ENCODE results near the gene ANKRD6. TPM values are rescaled to one million over a fixed set of nuclear protein-coding genes. Genes with fewer than 3 reads are reported as not detected.
"Not testable (repeated sequence)": the region's sequence is repeated elsewhere in the genome, so short reads cannot be mapped to it uniquely, and the experiment has no call there.

ANKRD6 gene
- total RNA-seq, 1 donor from 2014 or later = 70.9 TPM

DNA sequence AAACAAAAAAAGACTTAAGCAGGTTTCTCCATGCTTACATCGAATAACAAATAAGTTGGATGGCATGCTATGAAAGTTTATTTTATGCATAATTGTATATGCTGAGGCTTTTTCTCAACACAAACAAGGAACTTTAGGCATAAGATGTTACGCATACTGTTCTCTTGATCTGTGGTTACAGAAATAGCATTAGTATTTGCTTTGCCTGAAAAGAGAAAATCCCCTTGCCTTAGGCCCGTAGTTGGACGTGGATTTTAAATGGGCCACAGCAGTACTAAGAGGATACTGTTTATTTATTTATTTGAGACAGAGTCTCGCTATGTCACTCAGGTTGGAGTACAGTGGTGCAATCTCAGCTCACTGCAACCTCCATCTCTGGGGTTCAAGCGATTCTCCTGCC is 186.6 kb downstream of the ANKRD6 start:
- H3K4me3 Mint-ChIP-seq (ENCODE audit: unreplicated experiment) = no peak overlapping the region
- no peaks in the 10 kb centered on the region for H3K4me1 Mint-ChIP-seq (ENCODE audit: unreplicated experiment)
- no peak for DNase-seq (ENCODE audit: low spot score)
- TF ChIP-seq, protein P1, sequence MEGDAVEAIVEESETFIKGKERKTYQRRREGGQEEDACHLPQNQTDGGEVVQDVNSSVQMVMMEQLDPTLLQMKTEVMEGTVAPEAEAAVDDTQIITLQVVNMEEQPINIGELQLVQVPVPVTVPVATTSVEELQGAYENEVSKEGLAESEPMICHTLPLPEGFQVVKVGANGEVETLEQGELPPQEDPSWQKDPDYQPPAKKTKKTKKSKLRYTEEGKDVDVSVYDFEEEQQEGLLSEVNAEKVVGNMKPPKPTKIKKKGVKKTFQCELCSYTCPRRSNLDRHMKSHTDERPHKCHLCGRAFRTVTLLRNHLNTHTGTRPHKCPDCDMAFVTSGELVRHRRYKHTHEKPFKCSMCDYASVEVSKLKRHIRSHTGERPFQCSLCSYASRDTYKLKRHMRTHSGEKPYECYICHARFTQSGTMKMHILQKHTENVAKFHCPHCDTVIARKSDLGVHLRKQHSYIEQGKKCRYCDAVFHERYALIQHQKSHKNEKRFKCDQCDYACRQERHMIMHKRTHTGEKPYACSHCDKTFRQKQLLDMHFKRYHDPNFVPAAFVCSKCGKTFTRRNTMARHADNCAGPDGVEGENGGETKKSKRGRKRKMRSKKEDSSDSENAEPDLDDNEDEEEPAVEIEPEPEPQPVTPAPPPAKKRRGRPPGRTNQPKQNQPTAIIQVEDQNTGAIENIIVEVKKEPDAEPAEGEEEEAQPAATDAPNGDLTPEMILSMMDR (IDR thresholded peaks at IDR 0.05; ENCODE audit: unreplicated experiment) = no peak
- peaks cover 35% of the 10 kb centered on the region for H3K36me3 Mint-ChIP-seq (ENCODE audit: low read depth, unreplicated experiment)
- no peaks in the 10 kb centered on the region for H3K27me3 Mint-ChIP-seq (ENCODE audit: unreplicated experiment)
- no peaks in the 10 kb centered on the region for H3K9me3 Mint-ChIP-seq (ENCODE audit: unreplicated experiment)
- H3K27ac Mint-ChIP-seq (ENCODE audit: unreplicated experiment) = no peak overlapping the region

DNA sequence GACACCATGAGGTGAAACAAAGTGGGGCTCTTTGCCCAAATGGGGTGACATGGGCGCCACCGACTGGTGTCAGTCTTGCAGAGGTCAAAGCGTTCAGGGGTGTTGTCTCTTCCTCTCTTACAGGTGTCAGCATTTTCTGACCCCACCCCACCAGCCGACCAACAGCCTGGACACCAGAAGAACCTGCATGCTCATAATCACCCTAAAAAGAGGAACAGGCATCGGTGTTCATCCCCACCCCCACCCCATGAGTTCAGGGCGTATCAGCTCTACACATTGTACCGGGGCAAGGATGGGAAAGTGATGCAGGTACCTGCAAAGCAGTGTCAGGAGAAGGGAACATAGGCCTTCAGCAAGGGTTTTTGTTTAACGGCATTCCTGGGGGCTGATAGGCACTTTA is 190.8 kb downstream of the ANKRD6 start:
- H3K27me3 Mint-ChIP-seq (ENCODE audit: unreplicated experiment) = no peaks in the 10 kb centered on the region
- no peak overlapping the region for H3K4me3 Mint-ChIP-seq (ENCODE audit: unreplicated experiment)
- TF ChIP-seq, protein P1 (IDR thresholded peaks at IDR 0.05; ENCODE audit: unreplicated experiment) = no peak

DNA sequence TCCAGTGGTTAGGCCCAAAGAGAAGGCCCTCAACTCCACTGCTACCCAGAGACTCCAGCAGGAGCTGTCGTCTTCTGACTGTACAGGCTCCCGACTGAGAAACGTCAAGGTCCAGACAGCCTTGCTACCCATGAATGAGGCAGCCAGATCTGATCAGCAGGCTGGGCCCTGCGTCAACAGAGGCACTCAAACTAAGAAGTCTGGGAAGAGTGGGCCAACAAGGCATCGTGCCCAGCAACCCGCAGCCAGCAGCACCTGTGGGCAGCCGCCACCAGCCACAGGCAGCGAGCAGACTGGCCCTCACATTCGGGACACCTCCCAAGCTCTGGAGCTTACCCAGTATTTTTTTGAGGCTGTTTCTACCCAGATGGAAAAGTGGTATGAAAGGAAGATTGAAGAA is 197.5 kb downstream of the ANKRD6 start:
- no peaks in the 10 kb centered on the region for H3K27me3 Mint-ChIP-seq (ENCODE audit: unreplicated experiment)
- H3K36me3 Mint-ChIP-seq (ENCODE audit: low read depth, unreplicated experiment) = peaks cover 27% of the 10 kb centered on the region
- no peaks in the 10 kb centered on the region for H3K9me3 Mint-ChIP-seq (ENCODE audit: unreplicated experiment)
- DNase-seq (ENCODE audit: low spot score) = no peak
- TF ChIP-seq, protein P1 (IDR thresholded peaks at IDR 0.05; ENCODE audit: unreplicated experiment) = no peak
- no peak overlapping the region for H3K4me3 Mint-ChIP-seq (ENCODE audit: unreplicated experiment)
- H3K4me1 Mint-ChIP-seq (ENCODE audit: unreplicated experiment) = no peaks in the 10 kb centered on the region
- H3K27ac Mint-ChIP-seq (ENCODE audit: unreplicated experiment) = no peak overlapping the region

More for the DNA sequence above, 190.8 kb downstream of the ANKRD6 start:
- no peak for DNase-seq (ENCODE audit: low spot score)
- no peaks in the 10 kb centered on the region for H3K4me1 Mint-ChIP-seq (ENCODE audit: unreplicated experiment)
- H3K9me3 Mint-ChIP-seq (ENCODE audit: unreplicated experiment) = no peaks in the 10 kb centered on the region
- peaks cover 26% of the 10 kb centered on the region for H3K36me3 Mint-ChIP-seq (ENCODE audit: low read depth, unreplicated experiment)
- no peak overlapping the region for H3K27ac Mint-ChIP-seq (ENCODE audit: unreplicated experiment)

DNA sequence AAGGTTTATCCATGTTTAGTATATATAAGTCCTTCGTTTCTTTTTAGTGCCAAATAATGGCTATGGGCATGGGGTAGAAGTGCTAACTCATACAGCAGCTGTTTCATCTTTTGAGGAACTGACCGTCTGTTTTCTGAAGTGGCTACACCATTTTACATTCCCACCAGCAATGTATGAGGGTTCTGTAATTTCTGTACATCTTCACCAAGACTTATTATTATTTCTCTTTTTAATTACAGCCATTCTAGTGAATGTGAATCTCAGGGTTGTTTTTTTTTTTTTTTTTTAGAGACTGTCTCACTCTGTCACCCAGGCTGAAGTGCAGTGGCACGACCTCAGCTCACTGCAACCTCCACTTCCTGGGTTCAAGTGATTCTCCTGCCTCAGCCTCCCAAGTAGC is 203.5 kb downstream of the ANKRD6 start:
- not testable (repeated sequence) for H3K9me3 Mint-ChIP-seq (ENCODE audit: unreplicated experiment); H3K4me1 Mint-ChIP-seq (ENCODE audit: unreplicated experiment); H3K27ac Mint-ChIP-seq (ENCODE audit: unreplicated experiment); H3K4me3 Mint-ChIP-seq (ENCODE audit: unreplicated experiment); H3K27me3 Mint-ChIP-seq (ENCODE audit: unreplicated experiment); DNase-seq (ENCODE audit: low spot score)
- H3K36me3 Mint-ChIP-seq (ENCODE audit: low read depth, unreplicated experiment) = peaks cover 13% of the 10 kb centered on the region

DNA sequence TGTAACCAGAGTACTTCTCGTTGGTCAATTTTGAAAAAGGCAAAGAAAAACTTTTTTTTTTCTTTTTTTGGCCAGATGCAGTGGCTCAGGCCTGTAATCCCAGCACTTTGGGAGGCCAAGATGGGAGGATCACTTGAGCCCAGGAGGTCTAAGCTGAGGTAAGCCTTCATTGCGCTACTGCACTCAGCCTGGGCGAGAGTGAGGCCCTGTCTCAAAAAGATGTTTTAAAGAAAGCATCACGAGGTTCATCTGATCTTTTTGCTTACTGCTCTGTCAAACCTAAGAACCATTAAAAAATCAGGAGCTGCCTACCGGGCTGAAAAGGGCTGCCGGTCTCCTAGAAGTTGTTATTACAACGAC is 205.0 kb downstream of the ANKRD6 start:
- TF ChIP-seq, protein P1 (IDR thresholded peaks at IDR 0.05; ENCODE audit: unreplicated experiment) = no peak
- Mint-ChIP-seq H3K36me3 (ENCODE audit: low read depth, unreplicated experiment) (peaks cover 14% of the 10 kb centered on the region), H3K4me3 (ENCODE audit: unreplicated experiment) (peak overlapping the region; percentile 92), H3K27me3 (ENCODE audit: unreplicated experiment) (peaks cover 3% of the 10 kb centered on the region), H3K4me1 (ENCODE audit: unreplicated experiment) (peaks cover 9% of the 10 kb centered on the region), H3K27ac (ENCODE audit: unreplicated experiment) (peak overlapping the region; percentile 96), H3K9me3 (ENCODE audit: unreplicated experiment) (no peaks in the 10 kb centered on the region)
- no peak for DNase-seq (ENCODE audit: low spot score)
